ENCODE measurements around the gene ASPG.

Gene ASPG

DNA sequence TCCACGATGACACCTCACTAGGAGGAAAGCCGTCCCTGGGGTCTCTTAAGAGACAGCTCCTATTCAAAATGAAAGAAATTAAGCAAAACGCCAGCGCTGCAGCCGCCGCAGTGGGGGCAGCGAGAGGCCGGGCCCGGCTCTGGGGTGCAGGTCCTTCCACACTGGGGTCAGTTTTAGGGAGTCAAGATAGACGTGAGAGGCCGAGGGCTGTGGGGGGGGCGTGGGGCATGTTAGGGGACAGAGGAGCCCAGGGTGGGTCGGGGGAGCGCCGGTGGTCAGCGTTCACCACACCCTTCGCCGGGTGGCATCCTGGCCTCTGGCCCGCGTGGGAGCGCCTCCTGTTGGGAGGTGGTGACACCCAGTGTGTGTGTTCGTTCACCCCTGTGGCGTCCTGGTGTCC, 78.5 kb downstream of the ASPG start:
- TF ChIP-seq, protein P1, sequence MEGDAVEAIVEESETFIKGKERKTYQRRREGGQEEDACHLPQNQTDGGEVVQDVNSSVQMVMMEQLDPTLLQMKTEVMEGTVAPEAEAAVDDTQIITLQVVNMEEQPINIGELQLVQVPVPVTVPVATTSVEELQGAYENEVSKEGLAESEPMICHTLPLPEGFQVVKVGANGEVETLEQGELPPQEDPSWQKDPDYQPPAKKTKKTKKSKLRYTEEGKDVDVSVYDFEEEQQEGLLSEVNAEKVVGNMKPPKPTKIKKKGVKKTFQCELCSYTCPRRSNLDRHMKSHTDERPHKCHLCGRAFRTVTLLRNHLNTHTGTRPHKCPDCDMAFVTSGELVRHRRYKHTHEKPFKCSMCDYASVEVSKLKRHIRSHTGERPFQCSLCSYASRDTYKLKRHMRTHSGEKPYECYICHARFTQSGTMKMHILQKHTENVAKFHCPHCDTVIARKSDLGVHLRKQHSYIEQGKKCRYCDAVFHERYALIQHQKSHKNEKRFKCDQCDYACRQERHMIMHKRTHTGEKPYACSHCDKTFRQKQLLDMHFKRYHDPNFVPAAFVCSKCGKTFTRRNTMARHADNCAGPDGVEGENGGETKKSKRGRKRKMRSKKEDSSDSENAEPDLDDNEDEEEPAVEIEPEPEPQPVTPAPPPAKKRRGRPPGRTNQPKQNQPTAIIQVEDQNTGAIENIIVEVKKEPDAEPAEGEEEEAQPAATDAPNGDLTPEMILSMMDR (IDR thresholded peaks at IDR 0.05; ENCODE audit: low read depth, low read length), result no peak
- DNase-seq (ENCODE audit: low read depth in 2 of 2), result no peak
- no peak overlapping the region for H3K4me3 ChIP-seq (replicated peaks in 1 of 2; ENCODE audit: low read depth in 2 of 2, low read length in 2 of 2)

DNA sequence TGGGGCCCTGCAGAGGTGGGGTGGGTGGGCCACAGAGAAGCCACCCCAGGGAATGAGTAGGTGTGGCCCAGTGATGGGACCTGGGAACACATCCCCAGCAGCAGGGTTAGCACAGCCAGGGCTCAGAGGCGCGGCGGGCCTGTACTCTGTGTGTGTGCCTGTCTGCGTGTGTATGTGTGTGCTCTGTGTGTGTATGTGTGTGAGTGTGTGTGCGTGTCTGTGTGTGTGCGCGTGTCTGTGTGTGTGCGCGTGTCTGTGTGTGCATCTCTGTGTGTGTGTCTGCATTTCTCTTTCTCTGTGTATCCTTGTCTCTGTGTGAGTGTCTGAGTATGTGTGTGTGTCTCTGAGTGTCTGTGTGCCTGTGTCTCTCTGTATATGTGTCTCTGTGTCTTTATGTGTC, 79.0 kb downstream of the ASPG start:
- H3K4me3 ChIP-seq (replicated peaks in 1 of 2; ENCODE audit: low read depth in 2 of 2, low read length in 2 of 2), result no peak overlapping the region
- TF ChIP-seq, protein P1 (IDR thresholded peaks at IDR 0.05; ENCODE audit: low read depth, low read length), result no peak
- no peak for DNase-seq (ENCODE audit: low read depth in 2 of 2)

All from cardiac fibroblast (primary cell).